Germinal center (tissue), 1 donor: ENCODE measurements around the gene MED8.
"Not testable (repeated sequence)": the region's sequence is repeated elsewhere in the genome, so short reads cannot be mapped to it uniquely, and the experiment has no call there.

Source experiments
- DNase-seq: peaks from one replicate; pipeline ENCODE4 v3.0.0; 2012; ENCODE audit warnings: mixed read lengths, low spot score

MED8 gene

DNA sequence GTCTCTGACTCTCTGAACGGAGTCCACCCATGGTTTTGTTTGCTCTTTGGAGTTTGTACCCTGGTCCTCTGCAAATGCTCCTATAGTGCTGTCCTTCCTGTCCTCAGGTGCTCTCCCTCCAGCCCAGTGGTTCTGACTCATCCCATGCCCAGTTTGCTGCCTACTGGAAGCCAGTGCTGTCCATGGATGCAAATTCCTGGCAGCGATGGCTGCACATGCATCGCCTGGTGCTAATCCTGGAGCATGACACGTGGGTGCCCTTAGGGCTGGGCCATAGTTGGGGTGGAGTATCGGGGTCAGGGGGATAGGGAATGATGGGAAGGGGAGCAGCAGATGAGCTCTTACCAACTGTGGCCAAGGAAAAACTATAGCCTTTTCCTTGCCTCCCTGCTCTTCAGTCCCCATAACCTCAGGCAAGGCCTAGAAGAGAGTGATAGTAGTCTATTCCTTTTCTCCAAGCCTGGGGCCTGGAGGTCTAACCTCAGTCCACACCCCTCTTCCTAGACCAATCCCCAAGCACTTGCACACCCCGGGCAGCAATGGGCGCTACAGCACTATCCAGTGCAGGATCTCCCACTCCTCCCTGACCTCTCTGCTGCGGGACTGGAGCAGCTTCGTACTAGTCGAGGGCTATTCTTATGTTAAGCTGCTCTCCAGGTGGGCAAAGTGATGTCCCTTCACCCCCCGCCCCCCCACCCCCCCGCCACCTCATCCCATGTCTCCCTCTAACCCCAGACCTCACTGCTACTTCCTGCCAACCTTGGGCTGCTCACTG, 32.6 kb upstream of the MED8 start:
- DNase-seq: no peak

DNA sequence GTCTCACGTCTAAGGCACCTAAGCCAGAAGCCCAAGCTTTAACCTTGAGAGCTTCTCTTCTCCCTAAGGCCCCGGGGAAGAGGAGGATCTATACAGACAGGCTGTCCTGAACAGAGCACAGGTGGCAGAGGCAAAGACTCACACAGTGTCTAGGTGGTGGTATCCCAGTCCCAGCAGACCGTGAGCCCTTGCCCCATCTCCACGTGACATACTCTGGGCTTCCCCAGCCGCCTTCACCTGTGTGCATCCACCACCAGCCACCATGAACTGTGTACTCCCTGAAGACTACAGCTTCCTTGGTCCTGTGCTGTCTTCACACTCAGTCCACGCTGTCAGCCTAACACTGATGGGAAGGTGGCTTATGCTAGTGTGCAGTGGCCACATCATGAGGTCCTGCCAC, 31.8 kb upstream of the MED8 start:
- no peak for DNase-seq

DNA sequence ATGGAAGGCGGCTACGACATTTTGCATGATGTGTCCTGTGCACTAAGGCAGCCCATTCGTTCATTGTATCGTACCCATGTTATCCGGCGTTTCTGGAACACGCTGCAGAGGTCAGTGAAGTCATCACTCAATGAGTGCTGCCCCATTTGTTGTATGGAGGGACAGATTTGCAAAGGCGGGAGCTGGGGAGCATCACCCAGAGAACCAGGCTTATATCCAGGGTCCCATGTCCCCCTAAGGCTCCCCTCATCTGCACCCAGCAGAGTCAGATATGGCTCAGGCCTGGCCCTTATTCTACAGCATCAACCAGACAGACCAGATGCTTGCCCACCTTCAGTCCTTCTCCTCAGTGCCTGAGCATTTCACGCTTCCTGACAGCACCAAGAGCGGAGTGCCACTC, 31.3 kb upstream of the MED8 start:
- no peak for DNase-seq

DNA sequence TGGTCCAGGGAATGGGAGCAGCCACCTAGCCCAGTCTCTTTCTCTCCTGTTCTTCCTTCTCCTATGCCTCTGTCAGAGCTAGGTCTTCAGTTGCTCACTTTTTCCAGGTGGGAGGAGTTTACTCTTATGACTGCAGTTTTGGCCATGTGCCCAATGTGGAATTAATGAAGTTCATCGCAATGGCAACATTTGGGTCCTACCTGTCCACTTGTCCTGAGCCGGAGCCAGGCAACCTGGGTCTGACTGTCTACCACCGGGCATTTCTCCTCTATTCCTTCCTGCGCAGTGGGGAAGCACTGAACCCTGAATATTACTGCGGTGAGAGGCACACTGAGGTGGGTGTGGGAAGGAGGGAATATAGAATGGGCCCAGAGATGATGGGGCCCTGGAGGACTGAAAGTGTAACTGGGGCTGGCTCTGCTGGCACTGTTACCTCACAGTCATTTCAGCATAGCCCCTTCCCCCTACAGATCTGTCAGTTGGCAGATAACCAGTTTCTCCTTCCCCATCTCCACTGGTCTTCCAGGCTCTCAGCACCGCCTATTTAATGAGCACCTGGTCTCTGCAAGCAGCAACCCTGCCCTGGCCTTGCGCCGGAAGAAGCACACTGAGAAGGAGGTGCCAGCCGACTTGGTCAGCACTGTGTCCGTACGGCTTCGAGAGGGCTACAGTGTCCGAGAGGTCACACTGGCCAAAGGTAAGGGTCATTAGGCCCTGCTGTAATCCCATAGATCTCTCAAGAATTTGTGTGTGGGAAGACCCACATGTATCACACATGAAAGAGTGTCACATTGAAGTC, 30.2 kb upstream of the MED8 start:
- no peak for DNase-seq

DNA sequence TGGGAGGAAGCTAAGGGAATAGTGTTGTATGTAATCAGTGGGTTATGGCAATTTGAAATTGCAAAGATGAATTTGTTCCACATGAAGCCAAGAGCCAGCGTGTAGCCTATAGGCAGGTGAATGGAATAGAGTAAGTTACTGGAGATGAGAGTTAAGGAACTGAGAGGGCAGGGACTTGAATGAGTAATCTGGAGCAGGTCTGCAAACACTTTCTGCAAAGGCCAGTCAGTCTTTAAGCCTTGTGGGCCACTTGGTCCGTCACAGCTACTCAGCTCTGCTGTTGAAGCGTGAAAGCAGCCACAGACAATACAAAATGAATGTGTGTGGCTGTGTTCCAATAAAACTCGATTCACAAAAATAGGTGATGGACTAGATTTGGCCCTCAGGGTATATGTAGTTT, 29.3 kb upstream of the MED8 start:
- DNase-seq: no peak

DNA sequence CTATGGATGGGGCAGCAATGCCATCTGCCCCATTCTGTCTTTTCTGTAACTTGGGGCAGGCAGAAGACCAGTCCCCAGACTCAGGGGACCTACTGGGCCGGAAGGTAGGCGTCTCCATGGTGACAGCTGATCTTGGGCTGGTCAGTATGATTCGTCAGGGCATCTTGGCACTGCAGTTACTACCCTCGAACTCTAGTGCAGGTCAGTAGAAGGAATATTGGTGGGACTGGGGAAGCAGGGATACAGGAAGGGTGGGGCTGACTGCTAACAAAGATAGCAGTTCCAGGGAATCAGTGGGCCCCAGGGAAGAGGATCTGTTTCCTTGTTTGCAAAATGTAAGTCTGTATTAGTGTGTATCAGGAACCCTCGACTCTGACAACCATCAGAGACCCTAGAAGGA, 26.3 kb upstream of the MED8 start:
- no peak for DNase-seq

DNA sequence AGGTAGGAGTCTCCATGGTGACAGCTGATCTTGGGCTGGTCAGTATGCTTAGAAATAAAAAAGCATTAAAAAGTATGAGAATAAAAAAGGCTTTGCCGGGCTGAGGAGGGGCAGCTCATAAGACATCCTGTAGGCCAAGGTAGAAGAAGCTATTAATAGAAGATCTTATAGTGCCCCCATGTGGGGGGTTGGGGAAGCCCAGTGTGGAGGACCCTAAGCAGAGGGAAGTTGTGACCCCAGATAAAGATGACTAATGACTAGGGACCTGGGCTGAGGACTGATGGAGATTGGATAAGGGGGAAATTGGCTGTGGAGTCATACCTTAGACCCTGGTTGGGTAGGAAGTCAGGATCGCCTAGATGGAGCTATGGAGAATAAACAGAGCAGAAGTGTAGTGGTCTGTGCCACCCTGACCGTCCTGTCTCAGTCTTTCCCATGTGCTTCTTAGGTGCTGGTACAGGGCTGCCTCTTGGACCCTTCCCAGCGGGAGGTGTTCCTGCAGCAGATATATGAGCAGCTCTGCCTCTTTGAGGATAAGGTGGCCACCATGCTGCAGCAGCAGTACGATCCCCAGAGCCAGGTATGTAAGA, 25.1 kb upstream of the MED8 start:
- peak; percentile 43 for DNase-seq

DNA sequence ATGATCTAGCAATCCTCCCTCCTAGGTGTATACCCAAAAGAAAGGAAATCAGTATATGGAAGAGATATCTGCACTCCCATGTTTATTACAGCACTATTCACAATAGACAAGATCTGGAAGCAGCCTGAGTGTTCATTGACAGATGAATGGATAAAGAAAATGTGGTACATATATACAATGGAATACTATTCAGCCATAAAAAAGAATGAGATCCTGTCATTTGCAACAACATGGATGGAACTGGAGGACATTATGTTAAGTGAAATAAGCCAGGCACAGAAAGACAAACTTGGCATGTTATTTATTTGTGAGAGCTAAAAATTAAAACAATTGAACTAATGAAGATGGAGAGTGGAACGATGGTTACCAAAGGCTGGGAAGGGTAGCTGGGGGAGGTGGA, 23.8 kb upstream of the MED8 start:
- DNase-seq: not testable (repeated sequence)

DNA sequence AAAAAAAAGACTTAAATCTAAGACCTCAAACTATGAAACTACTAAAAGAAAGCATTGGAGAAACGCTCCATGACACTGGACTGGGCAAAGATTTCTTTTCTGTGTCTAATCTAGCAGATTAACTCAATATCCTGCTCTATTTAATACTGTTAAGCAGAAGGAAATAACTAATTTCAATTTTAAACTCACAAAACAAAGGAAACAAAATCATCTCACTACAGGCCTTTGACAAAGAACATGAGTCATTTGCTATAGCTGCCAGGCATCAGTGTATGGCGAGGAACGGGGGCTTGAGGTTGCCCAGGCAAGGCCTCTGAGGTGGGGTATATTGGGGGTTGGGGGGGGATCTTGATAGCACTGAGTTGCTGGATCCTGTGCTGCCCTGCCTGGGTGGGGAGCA, 21.0 kb upstream of the MED8 start:
- no peak for DNase-seq

DNA sequence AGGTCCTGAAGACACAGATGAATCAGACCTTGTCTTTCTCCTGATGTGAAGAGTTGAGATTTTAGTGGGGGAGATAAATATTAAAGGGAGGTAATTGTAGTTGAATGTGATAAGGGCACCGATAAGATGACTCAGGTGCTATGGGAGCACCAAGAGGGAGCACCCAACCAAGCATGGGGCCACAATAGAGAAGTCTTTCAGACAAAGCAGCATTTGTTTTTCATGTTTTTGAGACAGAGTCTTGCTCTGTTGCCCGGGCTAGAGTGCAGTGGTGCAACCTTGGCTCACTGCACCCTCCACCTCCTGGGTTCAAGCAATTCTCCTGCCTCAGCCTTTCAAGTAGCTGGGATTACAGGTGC, 16.3 kb upstream of the MED8 start:
- no peak for DNase-seq

DNA sequence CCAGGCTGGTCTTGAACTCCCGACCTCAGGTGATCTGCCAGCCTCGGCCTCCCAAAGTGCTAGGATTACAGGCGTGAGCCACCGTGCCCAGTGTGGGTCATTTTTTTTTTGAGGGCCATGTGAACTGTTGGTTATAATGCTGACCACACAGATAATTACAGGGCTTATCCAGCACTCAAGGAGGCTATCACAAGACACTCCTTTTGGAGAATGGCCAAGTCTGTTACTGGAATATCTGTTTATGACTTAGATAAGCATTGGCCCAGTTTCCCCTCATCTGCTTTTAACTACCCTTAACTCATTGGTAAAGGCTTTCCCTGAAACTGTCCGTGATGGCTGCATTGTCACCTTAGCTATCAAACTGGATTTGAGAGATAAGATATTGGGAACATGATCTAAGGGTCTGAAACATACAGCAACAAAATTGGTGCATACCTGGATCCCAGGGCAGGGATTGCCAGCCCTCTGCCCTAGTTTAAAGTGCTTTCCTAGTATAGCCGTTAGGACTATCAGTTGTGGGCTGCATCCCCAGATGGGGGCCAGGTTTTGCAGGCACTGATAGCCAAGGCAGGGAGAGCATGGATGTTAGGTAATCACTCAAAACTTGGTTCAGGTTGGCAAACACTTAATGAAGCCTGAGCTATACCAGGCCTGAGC, 15.7 kb upstream of the MED8 start:
- no peak for DNase-seq

DNA sequence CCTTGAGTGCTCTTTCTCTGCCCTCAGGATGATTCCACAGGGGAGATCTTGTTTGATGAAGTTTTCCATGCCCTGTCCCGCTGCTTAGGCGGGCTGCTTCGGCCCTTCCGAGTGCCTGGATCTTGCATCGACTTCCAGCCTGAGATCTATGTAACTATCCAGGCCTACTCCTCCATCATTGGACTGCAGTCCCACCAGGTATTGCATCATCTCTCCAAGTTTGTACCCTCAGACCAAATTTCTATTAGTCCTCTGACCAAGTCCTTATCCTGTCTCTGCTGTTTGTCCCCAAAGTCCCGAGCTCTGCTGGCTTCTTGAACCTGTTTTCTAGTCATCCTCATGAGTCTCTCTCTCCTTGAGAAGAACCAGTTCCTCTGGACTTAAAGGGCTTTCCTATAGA, 14.8 kb upstream of the MED8 start:
- no peak for DNase-seq

DNA sequence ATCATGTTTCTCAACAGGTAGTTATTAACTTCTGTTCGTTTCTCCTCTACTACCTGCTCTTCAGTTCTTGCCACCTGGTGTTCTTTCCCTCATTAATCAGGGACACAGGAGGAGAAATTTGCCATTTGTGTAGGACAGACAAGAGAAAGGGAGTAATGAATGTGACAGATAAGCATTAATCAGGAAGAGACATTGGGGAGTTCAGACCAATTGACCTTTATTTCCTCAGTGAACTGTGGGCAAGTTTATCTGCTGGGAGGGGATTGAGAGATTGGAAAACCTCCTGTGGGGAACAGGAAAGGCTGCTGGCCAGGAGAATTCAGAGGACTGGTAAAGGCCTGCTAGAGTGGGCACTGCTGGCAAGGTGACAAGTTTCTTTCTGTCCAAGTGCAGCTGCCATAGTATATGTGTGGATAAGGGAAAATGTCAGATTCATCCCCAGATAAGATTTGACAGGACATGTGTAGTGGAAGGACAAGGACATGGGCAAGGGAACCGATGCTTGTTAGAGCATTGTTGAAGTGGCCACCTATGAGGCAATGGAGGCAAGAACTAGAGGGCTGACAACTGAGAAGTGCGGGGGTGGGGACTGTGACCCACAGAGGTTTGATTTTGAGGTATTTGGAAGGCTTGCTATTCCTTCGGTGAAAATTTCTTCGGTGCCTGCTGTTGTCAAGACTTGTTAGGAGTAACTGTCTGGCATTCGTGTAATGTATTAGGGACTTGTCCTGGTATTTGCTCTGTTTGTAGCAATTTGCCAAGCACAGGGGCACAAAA, 12.7 kb upstream of the MED8 start:
- DNase-seq: no peak

DNA sequence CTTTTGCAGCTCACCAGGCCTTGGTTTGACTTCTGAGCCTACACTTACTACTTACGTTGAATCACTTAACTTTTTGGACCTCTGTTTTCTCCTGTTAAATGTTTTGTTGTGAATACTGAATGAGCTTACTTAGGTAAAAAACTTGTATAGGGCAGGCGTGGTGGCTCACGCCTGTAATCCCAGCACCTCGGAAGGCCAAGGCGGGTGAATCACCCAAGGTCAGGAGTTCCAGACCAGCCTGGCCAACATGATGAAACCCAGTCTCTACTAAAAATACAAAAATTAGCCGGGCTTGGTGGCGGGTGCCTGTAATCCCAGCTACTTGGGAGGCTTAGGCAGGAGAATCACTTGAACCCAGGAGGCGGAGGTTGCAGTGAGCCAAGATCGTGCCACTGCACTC, 10.8 kb upstream of the MED8 start:
- DNase-seq: not testable (repeated sequence)

DNA sequence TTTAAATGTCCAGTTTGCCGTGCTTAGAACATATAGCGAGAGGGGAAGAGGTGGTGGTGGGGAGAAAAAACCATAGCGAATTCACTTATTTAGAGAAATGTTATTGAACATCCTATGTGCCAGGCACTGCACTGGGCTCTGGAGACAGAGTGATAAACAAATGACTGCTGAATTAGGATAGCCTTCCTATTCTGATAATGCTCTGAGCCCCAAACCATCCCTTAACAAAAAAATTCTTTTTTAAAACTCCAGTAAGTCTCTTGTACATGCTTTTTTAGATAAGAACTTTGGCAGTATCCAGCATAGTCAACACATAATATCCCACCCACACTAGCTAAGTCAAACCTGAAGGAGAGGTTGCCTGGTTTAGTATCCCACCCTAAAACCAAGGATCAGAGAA, 8.6 kb upstream of the MED8 start:
- no peak for DNase-seq

DNA sequence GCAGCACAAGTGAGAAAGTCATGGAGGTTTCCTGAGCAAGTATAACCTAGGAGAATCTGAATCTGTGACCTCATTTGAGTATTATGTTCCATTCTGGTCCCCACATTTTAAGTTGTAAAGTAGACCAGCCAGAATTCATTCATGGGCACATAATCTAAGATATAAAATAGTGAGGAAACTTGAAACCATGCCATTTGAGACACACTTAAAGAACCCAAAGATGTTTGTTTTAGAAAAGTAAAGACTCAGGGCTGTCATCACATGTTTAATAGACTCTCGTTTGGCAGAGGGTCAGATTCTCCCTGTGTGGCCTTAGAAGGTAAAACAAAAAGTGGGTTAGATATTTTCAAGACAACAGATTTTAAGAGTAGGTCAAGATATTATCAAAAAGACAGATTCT, 6.5 kb upstream of the MED8 start:
- DNase-seq: no peak

DNA sequence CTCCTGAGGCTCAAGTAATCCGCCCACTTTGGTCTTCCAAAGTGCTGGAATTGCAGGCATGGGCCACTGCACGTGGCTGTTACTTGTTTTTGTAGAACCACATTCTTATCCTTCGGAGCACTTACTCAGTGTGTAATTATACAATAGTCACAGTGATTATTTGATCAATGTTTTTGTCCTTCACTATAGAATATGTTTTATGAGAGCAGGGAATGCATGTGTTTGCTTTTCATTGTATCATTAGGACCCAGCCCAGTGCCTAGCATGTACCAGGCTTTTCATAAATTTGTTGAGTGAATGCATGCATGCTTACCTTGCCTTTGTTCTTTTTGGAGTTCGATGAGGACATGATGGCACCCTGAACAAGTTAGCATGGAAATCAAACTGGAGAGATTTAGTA, 5.9 kb upstream of the MED8 start:
- DNase-seq: no peak

DNA sequence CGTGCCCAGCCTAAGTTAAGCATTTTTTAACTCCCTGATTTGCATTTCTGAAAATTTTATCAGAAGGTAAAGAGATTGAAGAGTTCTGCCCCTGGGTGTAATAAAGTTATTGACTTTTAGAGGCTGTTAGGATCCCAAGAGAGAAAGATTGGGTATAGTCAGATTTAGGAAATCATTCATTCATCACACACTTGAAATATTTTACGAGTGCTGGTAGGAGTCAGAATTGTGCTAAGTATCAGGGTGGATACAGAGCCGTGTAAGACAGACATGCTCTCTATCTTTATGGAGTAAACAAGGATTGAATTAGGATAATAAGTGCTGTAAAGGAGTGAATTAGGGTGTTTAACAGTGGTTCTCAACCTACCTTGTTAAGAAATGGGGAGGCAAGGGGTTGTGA, 3.1 kb upstream of the MED8 start:
- DNase-seq: no peak

DNA sequence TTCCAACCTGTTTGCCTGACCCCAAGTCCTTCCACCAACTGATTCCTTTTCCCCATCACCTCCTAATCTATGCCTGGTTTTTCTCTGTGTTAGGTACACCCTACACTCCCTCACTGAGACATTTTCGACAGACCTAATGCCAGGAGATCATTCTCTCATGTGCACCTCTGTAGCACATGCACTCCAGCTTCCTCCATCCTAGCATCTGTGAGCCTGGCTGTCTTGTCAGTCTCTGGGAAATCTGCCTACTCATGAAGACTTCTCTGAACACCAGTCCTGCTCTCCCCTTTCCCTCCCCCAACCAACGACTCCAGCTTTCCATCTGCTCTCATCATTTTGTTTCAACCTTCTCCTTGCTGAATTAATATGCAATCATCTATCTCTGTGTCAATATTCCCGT, 987 bp downstream of the MED8 start:
- no peak for DNase-seq

DNA sequence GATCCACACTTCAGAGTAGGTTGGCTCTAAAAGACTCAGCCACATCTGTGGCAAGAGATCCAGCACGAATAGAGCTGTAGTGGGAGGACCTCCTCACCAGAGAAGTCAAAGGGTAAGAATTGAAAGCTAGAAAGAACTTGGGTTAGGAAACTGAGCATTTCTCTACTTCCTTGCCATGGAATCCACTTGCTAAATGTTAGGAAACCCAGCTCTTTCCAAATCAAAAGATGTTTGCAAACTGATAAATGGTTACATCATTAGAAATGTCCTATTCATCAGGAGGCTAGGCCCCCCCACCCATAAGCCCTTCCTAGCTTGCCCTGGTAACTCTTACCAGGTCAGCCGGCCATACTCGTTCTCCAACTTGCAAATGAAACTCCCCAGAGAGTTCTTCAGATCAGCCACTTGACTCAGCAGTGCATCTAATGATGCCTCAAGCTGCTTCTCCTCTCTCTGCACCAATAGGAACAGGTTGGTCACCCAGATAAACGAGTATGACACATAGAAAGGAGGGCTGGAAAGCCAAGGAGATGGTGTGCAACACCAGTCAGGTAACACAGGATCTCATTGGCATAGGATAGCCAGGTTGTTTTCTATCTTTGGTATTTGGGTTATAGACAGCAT, 1.5 kb downstream of the MED8 start:
- DNase-seq: no peak

DNA sequence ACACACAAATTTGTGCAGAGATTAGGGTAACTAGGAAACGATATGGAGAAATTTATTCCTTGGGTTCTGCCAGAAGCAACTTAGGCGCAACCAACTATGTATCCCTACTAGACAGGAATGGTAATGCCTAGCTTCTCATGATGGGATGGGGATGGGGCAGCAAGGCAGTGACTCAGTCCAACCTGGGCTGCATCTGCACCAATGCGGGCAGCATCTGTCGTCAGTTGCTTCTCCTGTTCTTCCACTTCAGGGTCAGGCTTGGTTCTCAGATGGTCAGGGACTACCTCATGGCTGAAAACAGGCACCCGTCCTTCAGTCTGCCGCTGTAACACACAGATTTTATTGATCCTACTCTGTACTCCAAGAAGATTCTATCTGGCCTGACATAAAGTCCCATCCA, 2.9 kb downstream of the MED8 start:
- no peak for DNase-seq

DNA sequence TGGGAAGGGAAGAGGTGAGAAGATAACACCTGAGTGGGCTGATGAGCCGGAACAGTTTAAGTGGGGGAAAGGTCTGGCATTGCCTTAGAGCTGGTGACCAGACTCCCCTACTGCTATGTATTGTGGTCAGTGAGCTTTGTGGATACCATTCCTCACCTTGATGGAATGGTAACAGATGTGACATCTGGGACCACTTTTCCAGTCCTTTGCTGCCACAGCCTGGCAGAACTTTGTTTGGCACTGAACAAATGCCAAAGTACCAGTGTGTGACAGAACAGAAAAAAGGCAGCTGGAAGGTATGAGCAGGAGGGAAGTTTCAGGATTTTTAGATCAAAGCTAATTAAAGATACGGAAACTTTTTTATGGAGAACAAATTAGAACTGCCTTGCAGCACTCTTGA, 6.2 kb downstream of the MED8 start:
- no peak for DNase-seq
